Left lung (tissue), 10 donors: ENCODE measurements around the gene MAP3K7CL. TPM values are rescaled to one million over a fixed set of nuclear protein-coding genes. Genes with fewer than 3 reads are reported as not detected.

Experiments used
- ATAC-seq: fragments of 200-7000 bp; cut with Tn5 transposase; one replicate; pipeline ENCODE4 v1.9.1; 2020; ENCODE audit warnings: moderate library complexity
- DNase-seq, 4 donors: peaks; one replicate each; pipeline ENCODE4 v3.0.0-alpha.2; 2013 to 2020
- H3K27ac ChIP-seq, 2 donors: fragments of 200-600 bp; sonication (generic) in 1 of 2; one replicate each; pipeline versions ENCODE4 v1.5.0 to v1.8.0; 2020 to 2021
- H3K27me3 ChIP-seq, 2 donors: fragments of 200-600 bp; sonication (generic) in 1 of 2; one replicate each; pipeline versions ENCODE4 v1.5.0 to v1.8.0; 2020 to 2021
- H3K36me3 ChIP-seq, 2 donors: fragments of 200-600 bp; sonication (generic) in 1 of 2; one replicate each; pipeline versions ENCODE4 v1.5.0 to v1.8.0; 2020 to 2021
- H3K4me1 ChIP-seq, 2 donors: fragments of 200-600 bp; one replicate each; pipeline ENCODE4 v1.8.0; 2021
- H3K4me3 ChIP-seq, 2 donors: fragments of 200-600 bp; sonication (generic) in 1 of 2; one replicate each; pipeline versions ENCODE4 v1.5.0 to v1.8.0; 2020 to 2021; ENCODE audit warnings: mild to moderate bottlenecking in 1 of 2
- H3K9me3 ChIP-seq, 2 donors: fragments of 200-600 bp; sonication (generic) in 1 of 2; one replicate each; pipeline versions ENCODE4 v1.5.0 to v1.8.0; 2020 to 2021
- CTCF ChIP-seq, 2 donors: fragments of 200-600 bp; sonication (generic) in 1 of 2; IDR thresholded peaks; one replicate each; pipeline versions ENCODE4 v1.5.0 to v1.8.0; 2021; ENCODE audit warnings: antibody characterized with exemption in 2 of 2
- intact Hi-C, 2 donors: fragments of 100-400 bp; cut with DNase I; formaldehyde crosslinking; loops; one replicate each; pipeline versions ENCODE4 v1.11.2 to v1.14.2; 2022
- polyA plus RNA-seq, 6 donors: library from polyadenylated mRNA; unstranded; fragments of 120-200 nt; gene quantifications; one replicate each; pipeline ENCODE4 v1.2.1, GENCODE V29; 2013; ENCODE audit not compliant: insufficient read length in 6 of 6
- total RNA-seq, 2 donors: library from RNA; stranded (reverse); fragmentation: NEBNext Ultra II Directional; extraction: Animal tissue kit (Norgen Biotek cat#: 25700); gene quantifications; one replicate each; pipeline ENCODE4 v1.2.1, GENCODE V29; 2021
- donor health status: DM: no; HTN: yes; CAD: no.
- donor health status: DM: no; HTN: no; CAD: no.

Gene MAP3K7CL
- total and polyA plus RNA-seq, 8 donors = 5.0 to 8.5 (median 6.8) TPM

DNA sequence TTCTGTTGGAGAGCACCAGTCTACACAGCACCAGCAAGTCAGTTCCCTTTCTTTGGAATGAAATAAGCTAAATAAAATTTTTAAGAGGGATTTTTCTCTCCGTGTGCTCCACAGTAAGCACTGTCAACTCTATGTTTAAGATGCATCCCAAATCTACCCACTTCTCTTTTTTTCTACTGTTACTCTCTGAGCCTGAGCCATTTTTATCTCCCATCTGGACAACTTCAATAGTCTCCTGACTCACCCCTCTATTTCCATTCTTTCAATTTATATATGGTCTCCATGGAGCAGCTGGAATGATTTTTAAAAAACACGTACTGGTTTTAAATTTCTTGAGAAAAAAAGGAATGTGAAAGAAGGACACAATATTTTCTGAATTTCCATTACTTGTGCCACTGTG lies 32.3 kb upstream of the MAP3K7CL start:
- H3K36me3 ChIP-seq = no peaks in the 10 kb centered on the region
- peak overlapping the region in 1 of 2 donors; percentile 7 for H3K27ac ChIP-seq
- H3K4me1 ChIP-seq = peaks cover 0 to 26% of the 10 kb centered on the region in 2 donors
- DNase-seq (no peak), ATAC-seq (no peak)
- H3K27me3 ChIP-seq = no peaks in the 10 kb centered on the region
- H3K9me3 ChIP-seq = no peaks in the 10 kb centered on the region
- TF ChIP-seq CTCF (IDR thresholded peaks at IDR 0.05) = no peak
- intact Hi-C loops = no loop called here
- H3K4me3 ChIP-seq = no peak overlapping the region

DNA sequence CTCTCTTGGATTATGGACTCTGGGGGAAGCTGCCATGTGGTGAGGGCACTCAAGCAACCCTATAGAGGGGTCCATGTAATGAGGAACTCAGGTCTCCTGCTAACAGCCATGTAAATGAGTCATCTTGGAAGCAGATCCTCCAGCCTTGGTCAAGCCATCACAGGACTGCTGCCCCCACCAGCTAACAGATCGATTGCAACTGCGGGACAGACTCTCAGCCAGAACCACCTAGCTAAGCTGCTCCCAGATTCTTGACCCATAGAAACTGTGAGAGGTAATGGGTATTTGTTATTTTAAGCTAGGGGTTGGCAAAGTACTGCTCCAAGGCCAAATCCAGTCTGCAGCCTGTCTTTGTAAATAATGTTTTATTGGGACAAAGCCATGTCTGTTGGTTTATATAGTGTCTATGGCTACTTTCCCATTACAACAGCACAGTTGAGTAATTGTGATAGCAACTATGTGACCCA lies 27.6 kb upstream of the MAP3K7CL start:
- DNase-seq = no peak
- no peaks in the 10 kb centered on the region for H3K9me3 ChIP-seq
- TF ChIP-seq CTCF (IDR thresholded peaks at IDR 0.05) = no peak
- H3K27me3 ChIP-seq = no peaks in the 10 kb centered on the region
- no peak overlapping the region for H3K4me3 ChIP-seq
- H3K4me1 ChIP-seq = peaks cover 0 to 9% of the 10 kb centered on the region in 2 donors
- H3K36me3 ChIP-seq = no peaks in the 10 kb centered on the region
- no peak for ATAC-seq
- intact Hi-C loops = no loop called here
- H3K27ac ChIP-seq = no peak overlapping the region

- no peak overlapping the region for H3K27ac ChIP-seq
- DNase-seq (peak in 1 of 4 donors; percentile 26), ATAC-seq (no peak)
- intact Hi-C loops = no loop called here
- no peak for TF ChIP-seq CTCF (IDR thresholded peaks at IDR 0.05)
- no peaks in the 10 kb centered on the region for H3K36me3 ChIP-seq
- no peaks in the 10 kb centered on the region for H3K27me3 ChIP-seq
- H3K4me1 ChIP-seq = peaks cover 0 to 2% of the 10 kb centered on the region in 2 donors
- H3K9me3 ChIP-seq = no peaks in the 10 kb centered on the region
- H3K4me3 ChIP-seq = no peak overlapping the region
Measured at GRCh38 chr21:29104239-29104708, 26.2 kb upstream of the MAP3K7CL start.

GRCh38 chr21:29105218-29105617 lies 25.2 kb upstream of the MAP3K7CL start:
- H3K4me1 ChIP-seq = no peaks in the 10 kb centered on the region
- H3K27me3 ChIP-seq = no peaks in the 10 kb centered on the region
- no peaks in the 10 kb centered on the region for H3K36me3 ChIP-seq
- no peak for ATAC-seq
- H3K9me3 ChIP-seq = no peaks in the 10 kb centered on the region
- H3K4me3 ChIP-seq = no peak overlapping the region
- intact Hi-C loops = no loop called here
- no peak for DNase-seq
- TF ChIP-seq CTCF (IDR thresholded peaks at IDR 0.05) = no peak
- no peak overlapping the region for H3K27ac ChIP-seq

DNA sequence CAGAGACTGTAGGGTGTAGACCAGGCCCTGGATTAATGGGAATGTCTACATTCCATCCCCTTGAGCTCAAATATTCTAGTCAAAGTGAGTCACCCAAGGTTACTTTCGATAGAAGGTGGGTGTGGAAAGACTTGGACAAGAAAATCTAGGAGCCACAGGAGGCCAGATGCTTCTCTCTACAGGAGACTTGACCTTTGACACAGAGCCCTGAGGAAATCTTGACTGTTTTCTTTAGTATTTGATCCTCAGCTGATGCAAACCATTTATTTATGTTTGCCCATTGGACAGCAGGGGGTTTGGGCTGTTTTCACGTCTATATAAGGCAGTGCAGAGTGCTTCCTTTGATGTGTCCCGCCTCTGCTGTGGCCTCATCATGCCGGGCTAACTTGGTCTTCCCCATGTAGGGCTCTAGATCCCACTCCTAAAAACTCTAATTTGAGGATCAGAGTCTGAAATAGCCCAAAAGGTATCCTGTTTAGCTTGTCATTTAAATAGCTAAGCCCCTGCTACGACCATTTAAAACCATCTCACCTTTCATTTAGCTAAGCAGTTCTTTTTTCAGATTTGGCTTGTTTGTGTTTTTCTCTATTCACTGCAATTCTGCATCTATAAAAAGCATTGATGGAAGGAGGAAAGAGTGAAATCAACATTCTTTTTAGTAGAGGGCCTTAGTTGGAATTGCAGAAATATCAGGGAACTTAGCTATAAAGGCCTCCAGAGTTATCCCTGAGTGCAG lies 15.5 kb upstream of the MAP3K7CL start:
- TF ChIP-seq CTCF (IDR thresholded peaks at IDR 0.05) = no peak
- Histone ChIP-seq H3K36me3 (no peaks in the 10 kb centered on the region), H3K27ac (no peak overlapping the region), H3K4me1 (no peaks in the 10 kb centered on the region), H3K9me3 (no peaks in the 10 kb centered on the region), H3K4me3 (no peak overlapping the region), H3K27me3 (no peaks in the 10 kb centered on the region)
- intact Hi-C loops = no loop called here
- no peak for DNase-seq
- no peak for ATAC-seq
